IgD-negative memory B cell (primary cell): ENCODE measurements around the gene CCDC159. TPM values are rescaled to one million over a fixed set of nuclear protein-coding genes. Genes with fewer than 3 reads are reported as not detected.
A peak's percentile ranks its signal among the peaks of the same experiment; 100 is the strongest.
"Not testable (repeated sequence)": the region's sequence is repeated elsewhere in the genome, so short reads cannot be mapped to it uniquely, and the experiment has no call there.

Experiments used
- H3K27ac Mint-ChIP-seq, 3 donors: one replicate each; pipeline ENCODE4 v1.8.0; 2020 to 2022; ENCODE audit warnings: mild to moderate bottlenecking in 3 of 3, mixed read lengths in 3 of 3, moderate library complexity in 1 of 3
- H3K27me3 Mint-ChIP-seq: one replicate; pipeline ENCODE4 v1.8.0; 2021; ENCODE audit warnings: mixed read lengths
- H3K36me3 Mint-ChIP-seq: one replicate; pipeline ENCODE4 v1.8.0; 2020; ENCODE audit warnings: mild to moderate bottlenecking, mixed read lengths
- H3K4me1 Mint-ChIP-seq, 3 donors: one replicate each; pipeline ENCODE4 v1.8.0; 2020 to 2022; ENCODE audit warnings: mixed read lengths in 3 of 3, mild to moderate bottlenecking in 1 of 3
- H3K4me3 Mint-ChIP-seq, 4 donors: one replicate each; pipeline ENCODE4 v1.8.0; 2020 to 2022; ENCODE audit warnings: mild to moderate bottlenecking in 4 of 4, mixed read lengths in 4 of 4, moderate library complexity in 3 of 4
- H3K9me3 Mint-ChIP-seq, 3 donors: one replicate each; pipeline ENCODE4 v1.8.0; 2020 to 2021; ENCODE audit warnings: mixed read lengths in 3 of 3, mild to moderate bottlenecking in 1 of 3
- polyA plus RNA-seq: library from polyadenylated mRNA; unstranded; fragments of 300-500 nt; fragmentation: Illumina TruSeq; gene quantifications from one replicate; pipeline ENCODE4 v1.2.3, GENCODE V29; 2021

Gene CCDC159, protein sequence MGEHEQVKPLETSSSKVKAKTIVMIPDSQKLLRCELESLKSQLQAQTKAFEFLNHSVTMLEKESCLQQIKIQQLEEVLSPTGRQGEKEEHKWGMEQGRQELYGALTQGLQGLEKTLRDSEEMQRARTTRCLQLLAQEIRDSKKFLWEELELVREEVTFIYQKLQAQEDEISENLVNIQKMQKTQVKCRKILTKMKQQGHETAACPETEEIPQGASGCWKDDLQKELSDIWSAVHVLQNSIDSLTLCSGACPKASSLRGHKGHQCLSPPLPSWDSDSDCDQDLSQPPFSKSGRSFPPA
- 24.1 TPM for polyA plus RNA-seq

DNA sequence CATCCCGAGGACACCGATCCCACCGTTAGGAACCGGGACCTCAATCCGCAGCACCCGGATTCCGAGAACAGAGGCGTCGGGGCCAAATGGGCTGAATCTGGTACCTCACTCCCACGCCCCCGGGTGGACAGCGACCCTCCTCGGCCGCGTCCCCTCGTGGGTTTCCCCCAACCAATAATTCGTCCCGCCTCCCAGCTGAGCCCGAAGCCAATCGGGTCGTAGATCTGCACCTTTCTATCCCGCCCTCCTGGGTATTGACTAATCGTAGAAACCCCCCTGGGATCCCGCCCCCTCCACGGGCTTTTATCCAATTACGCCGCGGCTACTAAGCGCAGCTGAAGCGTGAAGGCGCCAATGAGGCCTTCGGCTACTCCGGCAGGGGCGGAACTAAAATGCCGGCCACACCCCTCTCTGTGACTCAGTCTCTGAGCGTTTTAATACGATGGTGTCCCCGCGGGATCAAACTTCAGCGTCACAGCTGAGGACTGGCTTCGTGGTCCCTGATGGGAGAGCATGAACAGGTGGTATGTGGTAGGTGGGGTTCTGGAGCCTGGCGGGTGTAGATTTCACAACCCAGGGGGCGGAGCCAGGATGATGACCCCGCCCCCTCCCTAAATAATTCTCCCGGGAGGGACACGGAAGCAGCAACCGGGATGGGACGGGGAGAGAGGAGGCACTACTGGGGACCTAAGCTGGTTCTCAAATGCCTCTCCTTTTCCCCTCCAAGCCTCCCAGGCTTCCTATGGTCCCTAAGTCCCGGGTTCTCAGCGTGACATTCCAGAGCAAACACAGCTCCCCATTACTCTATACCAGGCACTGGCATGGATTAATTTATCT lies at the start of gene CCDC159, which contains the start of gene TMEM205:
Gene CCDC159, plus strand, starts transcription at position 416 of the 837 bp plus-strand sequence. Its CDS starts 88 bp downstream, at position 504.
Gene TMEM205, minus strand, starts transcription at position 165 of the 837 bp plus-strand sequence. CDS start 649 bp downstream, outside the sequence.
- Mint-ChIP-seq H3K4me3 (peak within 1 kb of the TSS; percentile 89 to 100 (median 98)), H3K27ac (peak within 1 kb of the TSS; percentile 79 to 95 (median 93))

GRCh38 chr19:11299946-11300810 lies 46.1 kb upstream of the CCDC159 start:
- Mint-ChIP-seq H3K4me1 (no peaks in the 10 kb centered on the region), H3K27ac (no peak overlapping the region), H3K4me3 (no peak overlapping the region), H3K9me3 (no peaks in the 10 kb centered on the region), H3K27me3 (peaks cover 2% of the 10 kb centered on the region), H3K36me3 (no peaks in the 10 kb centered on the region)

More for the DNA sequence above, at the start of gene CCDC159, which contains the start of gene TMEM205:
- H3K27me3 Mint-ChIP-seq, result no peaks in the 10 kb centered on the region
- H3K4me1 Mint-ChIP-seq, result peaks cover 11 to 20% (median 19%) of the 10 kb centered on the region in 3 donors
- peaks cover 0 to 2% (median 0%) of the 10 kb centered on the region in 3 donors for H3K9me3 Mint-ChIP-seq
- peaks cover 4% of the 10 kb centered on the region for H3K36me3 Mint-ChIP-seq

GRCh38 chr19:11300811-11301120 lies 45.6 kb upstream of the CCDC159 start:
- Mint-ChIP-seq H3K27ac (no peak overlapping the region), H3K4me3 (no peak overlapping the region), H3K27me3 (peaks cover 2% of the 10 kb centered on the region), H3K9me3 (no peaks in the 10 kb centered on the region), H3K4me1 (no peaks in the 10 kb centered on the region), H3K36me3 (no peaks in the 10 kb centered on the region)

DNA sequence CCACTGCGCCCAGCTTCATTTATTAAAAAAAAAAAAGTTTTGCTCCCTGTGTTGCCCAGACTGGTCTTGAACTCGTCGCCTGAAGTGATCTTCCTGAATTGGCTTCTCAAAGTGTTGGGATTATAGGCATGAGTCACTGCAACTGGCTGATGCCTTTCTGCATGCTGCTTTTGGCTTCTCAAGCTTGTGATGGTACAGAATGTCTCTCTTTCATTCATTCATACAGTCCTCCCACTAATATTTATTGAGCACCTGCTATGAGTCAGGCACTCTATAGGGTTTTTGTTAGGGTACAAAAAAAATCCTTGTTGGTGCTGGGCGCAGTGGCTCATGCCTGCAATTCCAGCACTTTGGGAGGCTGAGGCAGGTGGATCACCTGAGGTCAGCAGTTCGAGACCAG lies 41.4 kb upstream of the CCDC159 start:
- peaks cover 0 to 1% (median 0%) of the 10 kb centered on the region in 3 donors for H3K9me3 Mint-ChIP-seq
- peaks cover 4% of the 10 kb centered on the region for H3K27me3 Mint-ChIP-seq
- H3K4me3 Mint-ChIP-seq, result no peak overlapping the region
- no peaks in the 10 kb centered on the region for H3K36me3 Mint-ChIP-seq
- H3K4me1 Mint-ChIP-seq, result no peaks in the 10 kb centered on the region
- no peak overlapping the region for H3K27ac Mint-ChIP-seq

DNA sequence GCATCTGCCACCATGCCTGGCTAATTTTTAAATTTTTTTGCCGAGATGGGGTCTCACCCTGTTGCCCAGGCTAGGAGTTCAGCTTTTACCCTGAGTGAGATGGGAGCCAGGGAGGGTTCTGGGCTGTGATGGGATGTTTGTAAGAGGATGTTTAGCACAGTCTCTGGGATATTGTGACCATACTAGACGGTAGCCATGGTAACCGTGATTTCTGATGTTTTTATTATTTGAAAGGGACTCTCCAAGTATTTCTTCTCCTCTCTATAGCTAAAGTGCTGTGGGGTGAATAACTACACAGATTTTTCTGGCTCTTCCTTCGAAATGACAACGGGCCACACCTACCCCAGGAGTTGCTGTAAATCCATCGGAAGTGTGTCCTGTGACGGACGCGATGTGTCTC lies 40.0 kb upstream of the CCDC159 start:
- Mint-ChIP-seq H3K9me3 (peaks cover 0 to 2% (median 0%) of the 10 kb centered on the region in 3 donors), H3K4me3 (no peak overlapping the region), H3K27me3 (peaks cover 7% of the 10 kb centered on the region), H3K27ac (no peak overlapping the region), H3K4me1 (no peaks in the 10 kb centered on the region), H3K36me3 (no peaks in the 10 kb centered on the region)

GRCh38 chr19:11320278-11320995 lies 25.9 kb upstream of the CCDC159 start:
- H3K9me3 Mint-ChIP-seq, H3K36me3 Mint-ChIP-seq, H3K27ac Mint-ChIP-seq: not testable (repeated sequence)
- Mint-ChIP-seq H3K4me3 (peak overlapping the region in 1 of 4 donors; percentile 18), H3K4me1 (peaks cover 24 to 29% (median 26%) of the 10 kb centered on the region in 3 donors), H3K27me3 (peaks cover 14% of the 10 kb centered on the region)

GRCh38 chr19:11321191-11322126 lies 24.9 kb upstream of the CCDC159 start:
- Mint-ChIP-seq H3K4me1 (peaks cover 24 to 29% (median 26%) of the 10 kb centered on the region in 3 donors), H3K27me3 (peaks cover 14% of the 10 kb centered on the region), H3K27ac (peak overlapping the region in 1 of 3 donors; percentile 15), H3K4me3 (peak overlapping the region in 1 of 4 donors; percentile 58), H3K36me3 (no peaks in the 10 kb centered on the region), H3K9me3 (no peaks in the 10 kb centered on the region)

- peaks cover 12% of the 10 kb centered on the region for H3K27me3 Mint-ChIP-seq
- H3K4me3 Mint-ChIP-seq, result peak overlapping the region in 2 of 4 donors; percentile 39 to 58
- no peaks in the 10 kb centered on the region for H3K9me3 Mint-ChIP-seq
- peaks cover 24 to 29% (median 26%) of the 10 kb centered on the region in 3 donors for H3K4me1 Mint-ChIP-seq
- H3K27ac Mint-ChIP-seq, result peak overlapping the region in 2 of 3 donors; percentile 15 to 53
- no peaks in the 10 kb centered on the region for H3K36me3 Mint-ChIP-seq
These were observed 23.9 kb upstream of the CCDC159 start for GRCh38 chr19:11322269-11323024.

DNA sequence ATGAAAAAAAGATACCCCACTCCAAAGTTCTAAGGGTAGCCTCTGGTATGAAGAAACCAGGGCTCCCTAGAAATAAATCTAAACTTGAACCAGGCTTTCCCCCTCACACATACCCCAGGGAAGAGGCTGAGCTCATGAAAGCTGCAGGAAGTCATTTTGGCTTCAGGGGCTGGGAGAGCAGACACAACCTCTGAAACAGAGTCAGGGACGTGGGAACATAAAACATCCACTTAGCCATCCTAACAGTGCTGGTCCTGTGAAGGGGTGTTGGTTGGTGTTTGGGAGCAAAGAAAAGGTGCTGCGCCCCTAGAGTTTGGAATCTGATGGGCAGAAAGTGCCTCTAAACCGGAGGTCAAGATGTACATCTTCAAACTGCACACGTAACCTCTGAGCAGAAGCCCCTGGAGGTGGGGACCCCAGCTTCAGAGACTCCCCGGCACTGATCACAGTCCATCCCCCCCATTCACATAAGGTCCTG lies 22.7 kb upstream of the CCDC159 start:
- Mint-ChIP-seq H3K4me1 (peaks cover 24 to 27% (median 26%) of the 10 kb centered on the region in 3 donors), H3K36me3 (no peaks in the 10 kb centered on the region), H3K27me3 (peaks cover 6% of the 10 kb centered on the region), H3K27ac (no peak overlapping the region), H3K9me3 (no peaks in the 10 kb centered on the region), H3K4me3 (peak overlapping the region in 1 of 4 donors; percentile 86)

GRCh38 chr19:11324079-11324661 lies 22.1 kb upstream of the CCDC159 start:
- Mint-ChIP-seq H3K4me1 (peaks cover 24 to 27% (median 26%) of the 10 kb centered on the region in 3 donors), H3K27ac (peak overlapping the region in 1 of 3 donors; percentile 62), H3K9me3 (no peaks in the 10 kb centered on the region), H3K36me3 (no peaks in the 10 kb centered on the region), H3K27me3 (peaks cover 6% of the 10 kb centered on the region), H3K4me3 (peak overlapping the region in 2 of 4 donors; percentile 34 to 86)

- H3K4me1 Mint-ChIP-seq, result peaks cover 24 to 28% (median 27%) of the 10 kb centered on the region in 3 donors
- peak overlapping the region in 1 of 3 donors; percentile 62 for H3K27ac Mint-ChIP-seq
- no peak overlapping the region for H3K4me3 Mint-ChIP-seq
- H3K36me3 Mint-ChIP-seq, result peaks cover 2% of the 10 kb centered on the region
- no peaks in the 10 kb centered on the region for H3K9me3 Mint-ChIP-seq
- peaks cover 6% of the 10 kb centered on the region for H3K27me3 Mint-ChIP-seq
These were observed 21.4 kb upstream of the CCDC159 start for GRCh38 chr19:11324748-11325389.

DNA sequence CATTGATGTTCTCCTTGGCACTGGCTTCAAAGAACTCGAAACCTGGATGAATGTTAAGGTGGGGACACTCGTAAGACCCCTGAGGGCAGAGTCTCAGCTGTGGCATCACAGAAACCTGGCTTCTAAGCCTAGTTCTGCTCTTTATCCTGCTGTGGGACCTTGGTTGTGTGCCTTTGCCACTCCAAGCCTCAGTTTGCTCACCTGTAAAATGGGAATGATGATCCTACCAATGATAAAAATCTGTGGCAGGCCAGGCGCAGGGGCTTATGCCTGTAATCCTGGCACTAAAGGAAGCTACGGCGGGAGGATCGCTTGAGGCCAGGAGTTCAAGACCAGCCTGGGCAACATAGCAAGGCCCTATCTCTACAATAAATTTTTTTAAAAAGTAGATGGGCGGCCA lies 20.8 kb upstream of the CCDC159 start:
- no peaks in the 10 kb centered on the region for H3K9me3 Mint-ChIP-seq
- peaks cover 4% of the 10 kb centered on the region for H3K36me3 Mint-ChIP-seq
- peaks cover 6% of the 10 kb centered on the region for H3K27me3 Mint-ChIP-seq
- H3K27ac Mint-ChIP-seq, result no peak overlapping the region
- no peak overlapping the region for H3K4me3 Mint-ChIP-seq
- H3K4me1 Mint-ChIP-seq, result peaks cover 22 to 31% (median 27%) of the 10 kb centered on the region in 3 donors
